HL-60/S4 treated with phorbol 12-myristate 13-acetate at 8.2 ng/mL for 4 days and 3 days (cell line): Measurements from ENCODE around the gene ADCY2.

Experiments used
- in situ Hi-C: fragments of 300-500 bp; cut with MboI; formaldehyde crosslinking; loops from 2 replicates; pipeline ENCODE4 v1.15.0; 2022; ENCODE audit warnings: low sequenced_read_pairs

ADCY2 gene

GRCh38 chr5:7495131-7495517, 99.2 kb downstream of the ADCY2 start:
- in situ Hi-C loops: no loop called here

GRCh38 chr5:7500256-7500655, 104.3 kb downstream of the ADCY2 start:
- in situ Hi-C loops: no loop called here

- in situ Hi-C loops: no loop called here
Observed at GRCh38 chr5:7501061-7501460, 105.1 kb downstream of the ADCY2 start.

GRCh38 chr5:7503564-7503963, 107.6 kb downstream of the ADCY2 start:
- in situ Hi-C loops: no loop called here

GRCh38 chr5:7515284-7515914, 119.5 kb downstream of the ADCY2 start:
- in situ Hi-C loops: no loop called here

GRCh38 chr5:7516253-7516652, 120.3 kb downstream of the ADCY2 start:
- in situ Hi-C loops: no loop called here

GRCh38 chr5:7517006-7517405, 121.1 kb downstream of the ADCY2 start:
- in situ Hi-C loops: no loop called here

GRCh38 chr5:7518947-7519560, 123.1 kb downstream of the ADCY2 start:
- in situ Hi-C loops: no loop called here

GRCh38 chr5:7519564-7519963, 123.6 kb downstream of the ADCY2 start:
- in situ Hi-C loops: no loop called here

GRCh38 chr5:7529880-7530279, 133.9 kb downstream of the ADCY2 start:
- in situ Hi-C loops: no loop called here

- in situ Hi-C loops: no loop called here
Observed at GRCh38 chr5:7533941-7534340, 138.0 kb downstream of the ADCY2 start.

- in situ Hi-C loops: no loop called here
Observed at GRCh38 chr5:7534505-7534904, 138.6 kb downstream of the ADCY2 start.

- in situ Hi-C loops: no loop called here
Observed at GRCh38 chr5:7537573-7537972, 141.6 kb downstream of the ADCY2 start.

GRCh38 chr5:7539571-7539970, 143.6 kb downstream of the ADCY2 start:
- in situ Hi-C loops: no loop called here

- in situ Hi-C loops: no loop called here
Observed at GRCh38 chr5:7540736-7541485, 145.0 kb downstream of the ADCY2 start.

- in situ Hi-C loops: no loop called here
Observed at GRCh38 chr5:7541898-7542297, 146.0 kb downstream of the ADCY2 start.

- in situ Hi-C loops: no loop called here
Observed at GRCh38 chr5:7546555-7546954, 150.6 kb downstream of the ADCY2 start.

GRCh38 chr5:7548596-7548995, 152.7 kb downstream of the ADCY2 start:
- in situ Hi-C loops: no loop called here

GRCh38 chr5:7565559-7565958, 169.6 kb downstream of the ADCY2 start:
- in situ Hi-C loops: no loop called here

GRCh38 chr5:7576023-7576715, 180.2 kb downstream of the ADCY2 start:
- in situ Hi-C loops: no loop called here

- in situ Hi-C loops: no loop called here
Observed at GRCh38 chr5:7577381-7577780, 181.4 kb downstream of the ADCY2 start.

GRCh38 chr5:7578071-7578470, 182.1 kb downstream of the ADCY2 start:
- in situ Hi-C loops: no loop called here
